Body of pancreas (tissue), 4 donors: Measurements from ENCODE around the gene ADGRG3.

ENCODE experiments used
- POLR2A ChIP-seq, 3 donors: fragments of 450-650 bp; IDR thresholded peaks; one replicate each; pipeline ENCODE4 v1.6.1; 2016; ENCODE audit warnings: antibody characterized with exemption in 3 of 3, mild to moderate bottlenecking in 2 of 3
- TF ChIP-seq, protein P1 (sequence below), 7 experiments: fragments of 450-650 bp in 4 of 7; fragments of 200-600 bp in 3 of 7; sonication (generic) in 3 of 7; IDR thresholded peaks; one replicate each; pipeline ENCODE4 v1.5.1; 2016 to 2019; ENCODE audit warnings: antibody characterized with exemption in 7 of 7

DNA sequence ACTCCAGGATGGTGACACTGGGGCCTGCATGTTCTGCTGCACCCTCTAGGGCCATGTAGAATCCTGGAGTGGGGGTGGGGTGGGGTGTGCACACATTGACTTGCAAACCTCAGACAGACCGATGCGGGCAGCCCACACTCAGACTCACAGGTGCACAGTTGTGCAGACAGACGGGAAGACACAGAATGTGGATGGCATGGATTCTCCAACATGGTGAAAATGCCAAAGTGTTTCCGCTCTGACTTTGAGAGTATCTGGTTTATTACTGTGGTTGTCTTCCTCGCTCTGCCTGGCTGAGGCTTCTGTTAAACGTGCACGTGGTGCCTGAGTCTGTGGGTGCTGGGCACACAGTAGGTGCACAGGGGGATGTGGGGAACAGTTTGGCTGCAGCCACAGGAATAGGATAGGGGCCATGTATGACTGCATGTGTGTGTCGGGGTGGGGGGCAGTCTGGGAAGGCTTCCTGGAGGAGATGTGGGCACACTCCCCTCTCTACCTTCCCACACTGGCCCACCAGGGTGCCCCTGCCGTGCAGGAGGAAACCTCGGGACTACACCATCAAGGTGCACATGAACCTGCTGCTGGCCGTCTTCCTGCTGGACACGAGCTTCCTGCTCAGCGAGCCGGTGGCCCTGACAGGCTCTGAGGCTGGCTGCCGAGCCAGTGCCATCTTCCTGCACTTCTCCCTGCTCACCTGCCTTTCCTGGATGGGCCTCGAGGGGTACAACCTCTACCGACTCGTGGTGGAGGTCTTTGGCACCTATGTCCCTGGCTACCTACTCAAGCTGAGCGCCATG, 9.0 kb upstream of the ADGRG3 start:
- TF ChIP-seq, protein P1, sequence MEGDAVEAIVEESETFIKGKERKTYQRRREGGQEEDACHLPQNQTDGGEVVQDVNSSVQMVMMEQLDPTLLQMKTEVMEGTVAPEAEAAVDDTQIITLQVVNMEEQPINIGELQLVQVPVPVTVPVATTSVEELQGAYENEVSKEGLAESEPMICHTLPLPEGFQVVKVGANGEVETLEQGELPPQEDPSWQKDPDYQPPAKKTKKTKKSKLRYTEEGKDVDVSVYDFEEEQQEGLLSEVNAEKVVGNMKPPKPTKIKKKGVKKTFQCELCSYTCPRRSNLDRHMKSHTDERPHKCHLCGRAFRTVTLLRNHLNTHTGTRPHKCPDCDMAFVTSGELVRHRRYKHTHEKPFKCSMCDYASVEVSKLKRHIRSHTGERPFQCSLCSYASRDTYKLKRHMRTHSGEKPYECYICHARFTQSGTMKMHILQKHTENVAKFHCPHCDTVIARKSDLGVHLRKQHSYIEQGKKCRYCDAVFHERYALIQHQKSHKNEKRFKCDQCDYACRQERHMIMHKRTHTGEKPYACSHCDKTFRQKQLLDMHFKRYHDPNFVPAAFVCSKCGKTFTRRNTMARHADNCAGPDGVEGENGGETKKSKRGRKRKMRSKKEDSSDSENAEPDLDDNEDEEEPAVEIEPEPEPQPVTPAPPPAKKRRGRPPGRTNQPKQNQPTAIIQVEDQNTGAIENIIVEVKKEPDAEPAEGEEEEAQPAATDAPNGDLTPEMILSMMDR (IDR thresholded peaks at IDR 0.05): no peak
- TF ChIP-seq POLR2A (IDR thresholded peaks at IDR 0.05): no peak
